Measurements from ENCODE around the gene CDON.

CDON gene

DNA sequence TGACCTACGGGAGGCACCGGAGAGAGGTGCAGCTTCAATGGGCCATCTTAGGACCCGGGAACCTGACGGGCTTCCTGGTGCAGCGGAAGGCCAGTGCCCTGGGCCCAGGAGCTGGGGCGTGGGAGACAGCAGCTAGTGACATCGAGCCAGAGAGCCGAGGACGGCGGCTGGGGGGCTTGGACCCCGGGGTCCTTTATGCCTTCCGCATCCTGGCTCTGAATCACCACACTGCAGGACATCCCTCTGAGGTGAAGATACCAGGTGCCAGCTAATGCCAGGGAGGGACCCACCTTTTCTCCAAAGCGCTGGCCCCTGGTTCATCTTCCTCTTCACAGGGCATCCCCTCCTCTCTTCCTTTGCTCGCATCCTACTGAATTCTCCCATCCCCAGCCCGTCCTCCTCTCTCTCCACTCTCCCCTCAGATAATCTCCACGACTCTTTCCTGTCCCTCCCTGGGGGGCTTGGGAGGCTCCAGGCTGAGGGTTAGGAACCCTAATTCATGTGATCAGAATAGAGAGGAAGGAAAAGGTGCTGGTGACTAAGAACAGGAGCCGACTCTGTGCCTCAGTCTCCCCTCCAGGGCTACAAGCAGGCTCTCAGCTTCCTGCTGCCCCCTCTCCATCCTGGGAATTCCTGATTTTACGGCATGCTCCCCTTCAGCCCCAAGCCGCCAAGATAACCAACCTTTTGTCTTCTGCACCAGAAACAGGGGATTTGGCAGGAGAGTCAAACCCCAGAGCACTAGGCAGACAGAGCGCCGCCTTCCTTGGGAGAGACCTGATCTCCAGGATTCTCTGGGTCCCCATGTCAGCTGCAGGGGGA, 108.3 kb downstream of the CDON start:
- Histone ChIP-seq H4K20me1 (ENCODE audit: insufficient read depth, low read length) (no peaks in the 10 kb centered on the region), H2AFZ (ENCODE audit: low read depth, low read length) (no peak overlapping the region), H3K27me3 (ENCODE audit: insufficient read depth, low read length, poor library complexity) (no peaks in the 10 kb centered on the region), H3K79me2 (ENCODE audit: insufficient read depth, low read length) (no peaks in the 10 kb centered on the region), H3K36me3 (ENCODE audit: insufficient read depth, low read length) (no peaks in the 10 kb centered on the region), H3K4me3 (ENCODE audit: low read depth in 1 of 2, low read length in 2 of 2) (no peak overlapping the region), H3K4me2 (ENCODE audit: insufficient read depth, low read length) (no peak overlapping the region), H3K27ac (ENCODE audit: low read length) (no peak overlapping the region), H3K9me3 (ENCODE audit: insufficient read depth, low read length, severe bottlenecking) (no peaks in the 10 kb centered on the region), H3K4me1 (ENCODE audit: insufficient read depth, low read length) (no peaks in the 10 kb centered on the region), H3K9ac (ENCODE audit: low read depth, low read length) (no peak overlapping the region)
- TF ChIP-seq EZH2 (IDR thresholded peaks at IDR 0.05; ENCODE audit: borderline replicate concordance, low read depth, low read length, severe bottlenecking), result no peak
- DNase-seq, result no peak
- no peak for ATAC-seq (ENCODE audit: insufficient read depth, low read depth)

DNA sequence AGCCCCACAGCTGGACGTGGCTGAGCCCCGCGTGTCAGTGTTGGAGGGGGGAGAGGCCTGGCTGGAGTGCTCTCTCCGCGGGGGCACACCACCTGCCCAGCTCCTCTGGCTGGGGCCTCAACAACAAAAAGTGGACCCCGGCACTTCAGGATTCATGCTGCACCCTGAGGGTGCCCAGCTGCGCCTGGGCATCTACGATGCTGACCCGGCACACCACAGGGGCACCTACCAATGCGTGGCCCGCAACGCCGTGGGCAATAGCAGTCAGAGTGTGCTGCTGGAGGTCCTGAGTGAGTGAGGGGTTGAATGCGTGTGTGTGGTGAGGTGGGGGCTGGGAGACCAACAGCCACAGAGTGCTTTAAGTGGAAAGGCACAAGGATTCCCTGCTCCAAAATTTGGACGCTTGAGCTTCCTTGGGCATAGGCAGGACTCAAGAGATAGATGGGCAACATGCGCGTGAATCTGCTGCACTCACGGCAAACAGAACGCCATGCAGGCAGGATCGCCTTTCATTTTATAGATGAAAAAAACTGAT, 109.2 kb downstream of the CDON start:
- H3K4me2 ChIP-seq (ENCODE audit: insufficient read depth, low read length), result no peak overlapping the region
- no peaks in the 10 kb centered on the region for H3K9me3 ChIP-seq (ENCODE audit: insufficient read depth, low read length, severe bottlenecking)
- H3K4me3 ChIP-seq (ENCODE audit: low read depth in 1 of 2, low read length in 2 of 2), result no peak overlapping the region
- no peaks in the 10 kb centered on the region for H3K79me2 ChIP-seq (ENCODE audit: insufficient read depth, low read length)
- TF ChIP-seq, protein P1, sequence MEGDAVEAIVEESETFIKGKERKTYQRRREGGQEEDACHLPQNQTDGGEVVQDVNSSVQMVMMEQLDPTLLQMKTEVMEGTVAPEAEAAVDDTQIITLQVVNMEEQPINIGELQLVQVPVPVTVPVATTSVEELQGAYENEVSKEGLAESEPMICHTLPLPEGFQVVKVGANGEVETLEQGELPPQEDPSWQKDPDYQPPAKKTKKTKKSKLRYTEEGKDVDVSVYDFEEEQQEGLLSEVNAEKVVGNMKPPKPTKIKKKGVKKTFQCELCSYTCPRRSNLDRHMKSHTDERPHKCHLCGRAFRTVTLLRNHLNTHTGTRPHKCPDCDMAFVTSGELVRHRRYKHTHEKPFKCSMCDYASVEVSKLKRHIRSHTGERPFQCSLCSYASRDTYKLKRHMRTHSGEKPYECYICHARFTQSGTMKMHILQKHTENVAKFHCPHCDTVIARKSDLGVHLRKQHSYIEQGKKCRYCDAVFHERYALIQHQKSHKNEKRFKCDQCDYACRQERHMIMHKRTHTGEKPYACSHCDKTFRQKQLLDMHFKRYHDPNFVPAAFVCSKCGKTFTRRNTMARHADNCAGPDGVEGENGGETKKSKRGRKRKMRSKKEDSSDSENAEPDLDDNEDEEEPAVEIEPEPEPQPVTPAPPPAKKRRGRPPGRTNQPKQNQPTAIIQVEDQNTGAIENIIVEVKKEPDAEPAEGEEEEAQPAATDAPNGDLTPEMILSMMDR (IDR thresholded peaks at IDR 0.05; ENCODE audit: borderline replicate concordance, extremely low read depth, low read length, poor library complexity, severe bottlenecking), result no peak
- no peak for TF ChIP-seq EZH2 (IDR thresholded peaks at IDR 0.05; ENCODE audit: borderline replicate concordance, low read depth, low read length, severe bottlenecking)
- H3K36me3 ChIP-seq (ENCODE audit: insufficient read depth, low read length), result no peaks in the 10 kb centered on the region
- H3K4me1 ChIP-seq (ENCODE audit: insufficient read depth, low read length), result no peaks in the 10 kb centered on the region
- H2AFZ ChIP-seq (ENCODE audit: low read depth, low read length), result no peak overlapping the region
- H3K27ac ChIP-seq (ENCODE audit: low read length), result no peak overlapping the region
- no peak for ATAC-seq (ENCODE audit: insufficient read depth, low read depth)
- H4K20me1 ChIP-seq (ENCODE audit: insufficient read depth, low read length), result no peaks in the 10 kb centered on the region
- no peaks in the 10 kb centered on the region for H3K27me3 ChIP-seq (ENCODE audit: insufficient read depth, low read length, poor library complexity)
- no peak overlapping the region for H3K9ac ChIP-seq (ENCODE audit: low read depth, low read length)
- no peak for DNase-seq

DNA sequence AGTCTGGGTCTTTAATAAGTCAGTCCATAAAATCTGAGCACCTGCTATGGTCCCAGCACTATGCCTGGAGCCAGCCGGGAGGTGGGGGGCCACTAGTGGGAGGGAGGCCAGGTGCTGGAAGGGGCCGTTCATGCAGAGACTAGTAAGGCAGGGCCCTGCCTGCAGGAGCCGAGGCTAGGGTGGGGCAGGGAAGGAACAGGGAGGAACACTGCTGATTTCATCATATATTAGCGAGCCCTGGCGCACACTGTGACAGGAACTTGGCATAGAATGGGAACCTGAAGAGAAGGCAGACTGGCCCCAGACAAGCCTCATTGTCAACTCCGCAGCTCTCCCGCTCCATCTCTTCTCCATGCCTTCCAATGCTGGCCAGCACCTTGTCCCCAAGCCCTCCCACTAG, 109.7 kb downstream of the CDON start:
- Histone ChIP-seq H3K4me3 (ENCODE audit: low read depth in 1 of 2, low read length in 2 of 2) (no peak overlapping the region), H2AFZ (ENCODE audit: low read depth, low read length) (no peak overlapping the region), H3K36me3 (ENCODE audit: insufficient read depth, low read length) (no peaks in the 10 kb centered on the region), H3K27me3 (ENCODE audit: insufficient read depth, low read length, poor library complexity) (no peaks in the 10 kb centered on the region), H3K4me2 (ENCODE audit: insufficient read depth, low read length) (no peak overlapping the region), H3K27ac (ENCODE audit: low read length) (no peak overlapping the region), H3K4me1 (ENCODE audit: insufficient read depth, low read length) (no peaks in the 10 kb centered on the region), H3K79me2 (ENCODE audit: insufficient read depth, low read length) (no peaks in the 10 kb centered on the region), H4K20me1 (ENCODE audit: insufficient read depth, low read length) (no peaks in the 10 kb centered on the region), H3K9me3 (ENCODE audit: insufficient read depth, low read length, severe bottlenecking) (no peaks in the 10 kb centered on the region), H3K9ac (ENCODE audit: low read depth, low read length) (no peak overlapping the region)
- no peak for ATAC-seq (ENCODE audit: insufficient read depth, low read depth)
- TF ChIP-seq, protein P1 (IDR thresholded peaks at IDR 0.05; ENCODE audit: borderline replicate concordance, extremely low read depth, low read length, poor library complexity, severe bottlenecking), result no peak
- no peak for TF ChIP-seq EZH2 (IDR thresholded peaks at IDR 0.05; ENCODE audit: borderline replicate concordance, low read depth, low read length, severe bottlenecking)
- no peak for DNase-seq

DNA sequence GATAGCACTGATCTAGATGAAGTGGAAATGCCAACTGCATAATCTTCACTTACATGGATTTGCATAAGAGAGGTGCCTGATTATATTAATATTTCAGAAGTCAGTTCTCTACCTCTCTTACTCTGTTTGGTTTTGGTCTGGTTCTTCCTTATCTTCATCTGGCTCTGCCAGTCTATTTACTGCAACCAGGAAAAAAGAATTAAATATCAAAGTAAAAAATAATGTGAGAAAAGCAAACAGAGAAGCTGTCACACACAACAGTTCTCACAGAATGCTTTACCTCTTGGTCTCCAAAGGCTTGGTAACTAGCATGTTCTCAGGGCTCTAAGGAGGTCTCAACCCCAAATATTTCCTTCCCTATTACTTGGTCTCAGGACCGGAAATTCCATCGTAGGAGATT, 110.1 kb downstream of the CDON start:
- Histone ChIP-seq H3K36me3 (ENCODE audit: insufficient read depth, low read length) (no peaks in the 10 kb centered on the region), H3K4me1 (ENCODE audit: insufficient read depth, low read length) (no peaks in the 10 kb centered on the region; the same call in 1 of the 2 replicates), H3K9me3 (ENCODE audit: insufficient read depth, low read length, severe bottlenecking) (no peaks in the 10 kb centered on the region), H3K4me2 (ENCODE audit: insufficient read depth, low read length) (no peak overlapping the region), H3K27ac (ENCODE audit: low read length) (no peak overlapping the region), H4K20me1 (ENCODE audit: insufficient read depth, low read length) (no peaks in the 10 kb centered on the region), H3K27me3 (ENCODE audit: insufficient read depth, low read length, poor library complexity) (no peaks in the 10 kb centered on the region), H3K79me2 (ENCODE audit: insufficient read depth, low read length) (no peaks in the 10 kb centered on the region), H2AFZ (ENCODE audit: low read depth, low read length) (no peak overlapping the region), H3K9ac (ENCODE audit: low read depth, low read length) (no peak overlapping the region), H3K4me3 (ENCODE audit: low read depth in 1 of 2, low read length in 2 of 2) (no peak overlapping the region)
- no peak for ATAC-seq (ENCODE audit: insufficient read depth, low read depth)
- TF ChIP-seq EZH2 (IDR thresholded peaks at IDR 0.05; ENCODE audit: borderline replicate concordance, low read depth, low read length, severe bottlenecking), result no peak
- TF ChIP-seq, protein P1 (IDR thresholded peaks at IDR 0.05; ENCODE audit: borderline replicate concordance, extremely low read depth, low read length, poor library complexity, severe bottlenecking), result no peak
- no peak for DNase-seq

Data from DND-41 (cell line).